ENCODE measurements around the gene MYCN. TPM values are rescaled to one million over a fixed set of nuclear protein-coding genes. Genes with fewer than 3 reads are reported as not detected.
A peak's percentile ranks its signal among the peaks of the same experiment; 100 is the strongest.
"Not testable (repeated sequence)": the region's sequence is repeated elsewhere in the genome, so short reads cannot be mapped to it uniquely, and the experiment has no call there.

Gene MYCN
- total and polyA plus RNA-seq, 5 donors: 0.23 to 0.42 (median 0.29) TPM

GRCh38 chr2:15956230-15956629, 15.9 kb downstream of the MYCN start:
- Histone ChIP-seq H3K27me3 (ENCODE audit: control insufficient read depth, insufficient read depth) (no peaks in the 10 kb centered on the region), H3K4me3 (ENCODE audit: low read length) (no peak overlapping the region), H3K27ac (ENCODE audit: low read length) (no peak overlapping the region), H3K4me1 (ENCODE audit: control insufficient read depth, insufficient read depth, low read length) (no peaks in the 10 kb centered on the region), H3K9me3 (ENCODE audit: control insufficient read depth, low read length) (no peaks in the 10 kb centered on the region)
- ATAC-seq: no peak
- no peak for DNase-seq
- 85% methylated on average over 9 of the region's 9 CpGs for WGBS
- intact Hi-C loops (cut with DNase I): no loop called here

- intact Hi-C loops (cut with DNase I): no loop called here
- no peak for ATAC-seq
Observed at GRCh38 chr2:15956751-15957736, 16.7 kb downstream of the MYCN start.

GRCh38 chr2:15957881-15958713, 17.7 kb downstream of the MYCN start:
- 87% methylated on average over 11 of the region's 11 CpGs for WGBS
- DNase-seq (no peak), ATAC-seq (no peak)
- no peak overlapping the region for H3K27ac ChIP-seq (ENCODE audit: low read length)
- H3K4me1 ChIP-seq (ENCODE audit: control insufficient read depth, insufficient read depth, low read length): no peaks in the 10 kb centered on the region
- H3K9me3 ChIP-seq (ENCODE audit: control insufficient read depth, low read length): no peaks in the 10 kb centered on the region
- H3K4me3 ChIP-seq (ENCODE audit: low read length): no peak overlapping the region
- no peaks in the 10 kb centered on the region for H3K27me3 ChIP-seq (ENCODE audit: control insufficient read depth, insufficient read depth)
- intact Hi-C loops (cut with DNase I): no loop called here

More at GRCh38 chr2:15956751-15957736, 16.7 kb downstream of the MYCN start:
- no peaks in the 10 kb centered on the region for H3K9me3 ChIP-seq (ENCODE audit: control insufficient read depth, low read length)
- no peaks in the 10 kb centered on the region for H3K27me3 ChIP-seq (ENCODE audit: control insufficient read depth, insufficient read depth)
- H3K27ac ChIP-seq (ENCODE audit: low read length): no peak overlapping the region
- H3K4me1 ChIP-seq (ENCODE audit: control insufficient read depth, insufficient read depth, low read length): no peaks in the 10 kb centered on the region
- DNase-seq: no peak
- 97% methylated on average over 16 of the region's 16 CpGs for WGBS
- no peak overlapping the region for H3K4me3 ChIP-seq (ENCODE audit: low read length)

- DNase-seq (no peak), ATAC-seq (no peak)
- H3K4me1 ChIP-seq (ENCODE audit: control insufficient read depth, insufficient read depth, low read length): no peaks in the 10 kb centered on the region
- no peak overlapping the region for H3K27ac ChIP-seq (ENCODE audit: low read length)
- intact Hi-C loops (cut with DNase I): no loop called here
- H3K4me3 ChIP-seq (ENCODE audit: low read length): no peak overlapping the region
- H3K9me3 ChIP-seq (ENCODE audit: control insufficient read depth, low read length): no peaks in the 10 kb centered on the region
- WGBS: 85% methylated on average over 4 of the region's 4 CpGs
- no peaks in the 10 kb centered on the region for H3K27me3 ChIP-seq (ENCODE audit: control insufficient read depth, insufficient read depth)
Observed at GRCh38 chr2:15959331-15960153, 19.2 kb downstream of the MYCN start.

- intact Hi-C loops (cut with DNase I); H3K4me1 ChIP-seq (ENCODE audit: control insufficient read depth, insufficient read depth, low read length); H3K27ac ChIP-seq (ENCODE audit: low read length); H3K9me3 ChIP-seq (ENCODE audit: control insufficient read depth, low read length); DNase-seq; H3K4me3 ChIP-seq (ENCODE audit: low read length); ATAC-seq; H3K27me3 ChIP-seq (ENCODE audit: control insufficient read depth, insufficient read depth): not testable (repeated sequence)
- 64% methylated on average over 2 of the region's 2 CpGs for WGBS
Observed at GRCh38 chr2:15960154-15960520, 19.8 kb downstream of the MYCN start.

- intact Hi-C loops (cut with DNase I); H3K9me3 ChIP-seq (ENCODE audit: control insufficient read depth, low read length); ATAC-seq; H3K4me3 ChIP-seq (ENCODE audit: low read length); H3K27me3 ChIP-seq (ENCODE audit: control insufficient read depth, insufficient read depth); H3K4me1 ChIP-seq (ENCODE audit: control insufficient read depth, insufficient read depth, low read length); DNase-seq; H3K27ac ChIP-seq (ENCODE audit: low read length): not testable (repeated sequence)
- 87% methylated on average over 5 of the region's 5 CpGs for WGBS
Observed at GRCh38 chr2:15963109-15963976, 23.0 kb downstream of the MYCN start.

- ATAC-seq (no peak), DNase-seq (no peak)
- Histone ChIP-seq H3K9me3 (ENCODE audit: control insufficient read depth, low read length) (no peaks in the 10 kb centered on the region), H3K27me3 (ENCODE audit: control insufficient read depth, insufficient read depth) (no peaks in the 10 kb centered on the region), H3K4me3 (ENCODE audit: low read length) (no peak overlapping the region), H3K27ac (ENCODE audit: low read length) (no peak overlapping the region), H3K4me1 (ENCODE audit: control insufficient read depth, insufficient read depth, low read length) (no peaks in the 10 kb centered on the region)
- intact Hi-C loops (cut with DNase I): no loop called here
- 92% methylated on average over 5 of the region's 5 CpGs for WGBS
Observed at GRCh38 chr2:15963977-15964670, 23.8 kb downstream of the MYCN start.

- Histone ChIP-seq H3K27ac (ENCODE audit: low read length) (no peak overlapping the region), H3K4me1 (ENCODE audit: control insufficient read depth, insufficient read depth, low read length) (no peaks in the 10 kb centered on the region), H3K27me3 (ENCODE audit: control insufficient read depth, insufficient read depth) (no peaks in the 10 kb centered on the region), H3K4me3 (ENCODE audit: low read length) (no peak overlapping the region), H3K9me3 (ENCODE audit: control insufficient read depth, low read length) (no peaks in the 10 kb centered on the region)
- DNase-seq (no peak), ATAC-seq (no peak)
- intact Hi-C loops (cut with DNase I): no loop called here
- WGBS: 84% methylated on average over 7 of the region's 7 CpGs
Observed at GRCh38 chr2:15964936-15965563, 24.7 kb downstream of the MYCN start.

- Histone ChIP-seq H3K9me3 (ENCODE audit: control insufficient read depth, low read length) (no peaks in the 10 kb centered on the region), H3K27me3 (ENCODE audit: control insufficient read depth, insufficient read depth) (no peaks in the 10 kb centered on the region), H3K27ac (ENCODE audit: low read length) (no peak overlapping the region), H3K4me1 (ENCODE audit: control insufficient read depth, insufficient read depth, low read length) (no peaks in the 10 kb centered on the region), H3K4me3 (ENCODE audit: low read length) (no peak overlapping the region)
- 68% methylated on average over 14 of the region's 14 CpGs for WGBS
- intact Hi-C loops (cut with DNase I): no loop called here
- DNase-seq (no peak), ATAC-seq (peak in 1 of 2 donors; percentile 29)
Observed at GRCh38 chr2:15965564-15966019, 25.2 kb downstream of the MYCN start.
